SJCRH30 (cell line): ENCODE measurements around the gene DYSF. TPM values are rescaled to one million over a fixed set of nuclear protein-coding genes. Genes with fewer than 3 reads are reported as not detected.

Experiments
- DNase-seq, 2 experiments: peaks; one replicate each; pipeline ENCODE4 v3.0.0-alpha.2; 2015 to 2020
- H3K27ac ChIP-seq: fragments of 250-450 bp; sonication (Bioruptor Pico); 2 replicates; pipeline ENCODE4 v1.5.1; 2020; ENCODE audit warnings: mild to moderate bottlenecking, moderate library complexity
- H3K27me3 ChIP-seq: fragments of 250-450 bp; sonication (Bioruptor Pico); 2 replicates; pipeline ENCODE4 v1.5.1; 2020; ENCODE audit warnings: mild to moderate bottlenecking, moderate library complexity
- H3K36me3 ChIP-seq: fragments of 250-450 bp; sonication (Bioruptor Pico); 2 replicates; pipeline ENCODE4 v1.5.1; 2020; ENCODE audit warnings: mild to moderate bottlenecking, moderate library complexity
- H3K4me1 ChIP-seq: fragments of 250-450 bp; sonication (Bioruptor Pico); 2 replicates; pipeline ENCODE4 v1.5.1; 2020; ENCODE audit warnings: mild to moderate bottlenecking, moderate library complexity
- H3K4me3 ChIP-seq: fragments of 250-450 bp; sonication (Bioruptor Pico); 2 replicates; pipeline ENCODE4 v1.5.1; 2020; ENCODE audit warnings: mild to moderate bottlenecking, moderate library complexity
- H3K9me3 ChIP-seq: fragments of 250-450 bp; sonication (Bioruptor Pico); replicated peaks from 2 replicates; pipeline ENCODE4 v1.5.1; 2020; ENCODE audit warnings: mild to moderate bottlenecking, moderate library complexity
- total RNA-seq: library from RNA; depleted of rRNA; stranded (reverse); fragments of >200 nt; shearing (Covaris generic); gene quantifications from 2 replicates; pipeline ENCODE4 v1.2.3, GENCODE V29; 2014

The DYSF gene
- total RNA-seq, 1 experiment from 2014 or later = 15.2 TPM

- Histone ChIP-seq H3K9me3 (no peaks in the 10 kb centered on the region), H3K4me1 (no peaks in the 10 kb centered on the region), H3K36me3 (no peaks in the 10 kb centered on the region; the same call in 1 of the 2 replicates), H3K27me3 (no peaks in the 10 kb centered on the region), H3K4me3 (no peak overlapping the region), H3K27ac (no peak overlapping the region)
- peak; percentile 7 to 64 for DNase-seq
These were observed 156.6 kb downstream of the DYSF start for GRCh38 chr2:71609958-71610357.

DNA sequence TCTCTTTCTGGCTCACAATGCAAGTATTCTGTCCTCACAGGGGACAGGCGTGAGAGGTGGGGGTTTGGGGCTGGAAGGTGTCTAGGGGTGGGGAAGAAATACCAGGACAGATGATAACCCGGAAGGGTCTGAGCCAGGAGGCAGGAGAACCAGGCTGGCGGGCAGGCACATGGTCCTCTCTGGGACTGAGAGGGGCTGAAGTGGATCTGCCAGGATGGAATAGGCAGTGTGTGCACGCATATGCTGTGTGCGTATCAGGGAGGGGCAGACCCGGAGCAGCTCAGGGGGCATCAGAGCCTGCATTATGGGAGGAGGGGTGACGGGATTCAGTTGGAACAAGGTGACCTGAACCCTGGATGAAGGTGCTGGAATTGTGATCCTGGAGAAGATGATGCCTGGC is 157.3 kb downstream of the DYSF start:
- Histone ChIP-seq H3K9me3 (no peaks in the 10 kb centered on the region), H3K4me1 (no peaks in the 10 kb centered on the region), H3K4me3 (no peak overlapping the region), H3K27me3 (no peaks in the 10 kb centered on the region), H3K36me3 (no peaks in the 10 kb centered on the region; the same call in 1 of the 2 replicates), H3K27ac (no peak overlapping the region)
- DNase-seq = peak in 1 of 2 experiments; percentile 2

- H3K27ac ChIP-seq = no peak overlapping the region
- no peaks in the 10 kb centered on the region for H3K27me3 ChIP-seq
- no peaks in the 10 kb centered on the region for H3K9me3 ChIP-seq
- H3K4me1 ChIP-seq = no peaks in the 10 kb centered on the region
- DNase-seq = peak in 1 of 2 experiments; percentile 1
- H3K4me3 ChIP-seq = no peak overlapping the region
- H3K36me3 ChIP-seq = no peaks in the 10 kb centered on the region; the same call in 1 of the 2 replicates
These were observed 157.9 kb downstream of the DYSF start for GRCh38 chr2:71611247-71611646.

DNA sequence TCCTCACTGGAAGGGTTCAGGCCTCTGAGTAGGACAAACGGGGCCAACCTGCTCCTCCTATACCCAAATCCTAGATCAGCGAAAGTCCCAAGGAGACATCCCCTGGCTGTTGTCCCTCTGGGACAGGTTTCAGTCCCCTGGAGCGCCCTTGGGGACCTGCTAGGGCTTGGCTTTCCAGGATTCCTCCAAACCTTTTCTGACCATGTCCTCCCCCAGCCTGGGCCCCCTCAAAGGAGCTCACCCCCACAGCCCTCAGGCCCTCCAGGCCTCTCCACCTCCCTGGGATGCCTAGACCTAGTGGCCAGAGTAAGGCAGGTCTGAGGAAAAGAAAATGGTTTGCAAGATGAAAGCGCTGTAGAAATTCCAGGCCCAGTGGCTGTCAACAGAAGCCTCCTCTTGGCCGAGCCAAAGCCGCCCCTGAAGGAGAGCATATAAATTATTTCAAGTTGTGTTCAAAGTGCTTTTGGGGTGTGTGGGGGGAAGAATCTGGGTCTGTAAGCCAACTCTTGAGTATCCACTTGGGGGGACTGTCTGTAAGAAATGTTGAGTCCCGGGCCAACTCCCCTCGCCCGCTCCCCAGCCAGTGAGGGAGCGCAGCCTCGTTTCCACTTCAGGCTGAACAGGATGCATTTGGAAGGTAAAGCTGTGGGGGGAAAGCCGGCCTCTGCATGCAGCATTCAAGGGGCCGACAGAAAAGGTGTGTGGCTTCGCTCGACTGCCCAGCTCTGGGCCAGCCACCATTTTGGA is 158.6 kb downstream of the DYSF start:
- H3K4me1 ChIP-seq = no peaks in the 10 kb centered on the region
- peak in 1 of 2 experiments; percentile 1 for DNase-seq
- no peaks in the 10 kb centered on the region; the same call in 1 of the 2 replicates for H3K36me3 ChIP-seq
- H3K27me3 ChIP-seq = no peaks in the 10 kb centered on the region
- H3K27ac ChIP-seq = no peak overlapping the region
- no peak overlapping the region for H3K4me3 ChIP-seq
- no peaks in the 10 kb centered on the region for H3K9me3 ChIP-seq

DNA sequence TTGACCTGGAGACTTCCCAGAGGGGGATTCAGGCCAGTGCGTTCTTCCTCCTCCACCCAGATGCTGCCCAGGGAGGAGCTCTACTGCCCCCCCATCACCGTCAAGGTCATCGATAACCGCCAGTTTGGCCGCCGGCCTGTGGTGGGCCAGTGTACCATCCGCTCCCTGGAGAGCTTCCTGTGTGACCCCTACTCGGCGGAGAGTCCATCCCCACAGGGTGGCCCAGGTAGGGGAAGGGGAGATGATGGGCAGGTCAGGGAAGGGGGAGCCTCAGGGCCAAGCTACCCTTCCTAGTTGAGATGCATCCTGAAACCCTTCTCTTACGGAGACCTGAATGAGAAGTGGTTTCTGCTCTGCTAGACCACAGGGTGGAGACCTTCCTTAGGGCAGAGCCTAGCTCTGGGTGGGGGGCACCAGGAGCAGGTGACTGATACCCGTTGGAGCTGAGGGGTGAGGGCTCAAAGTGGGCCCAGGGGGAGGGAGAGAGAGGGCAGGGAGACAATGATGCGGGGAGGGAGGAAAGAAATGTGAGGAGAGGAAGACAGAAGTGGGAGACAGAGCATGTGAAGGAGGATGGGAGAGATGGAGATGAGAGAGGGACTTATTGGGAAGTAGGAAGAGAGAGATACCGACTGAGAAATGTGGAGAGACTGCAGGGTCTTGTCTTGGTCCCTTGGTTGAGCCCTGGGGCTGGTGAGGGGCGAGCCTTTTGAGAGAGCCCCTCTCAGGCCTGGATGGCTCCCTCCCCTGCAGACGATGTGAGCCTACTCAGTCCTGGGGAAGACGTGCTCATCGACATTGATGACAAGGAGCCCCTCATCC is 159.4 kb downstream of the DYSF start:
- peak in 1 of 2 experiments; percentile 1 for DNase-seq
- H3K4me1 ChIP-seq = no peaks in the 10 kb centered on the region
- H3K27ac ChIP-seq = no peak overlapping the region
- no peaks in the 10 kb centered on the region for H3K9me3 ChIP-seq
- H3K4me3 ChIP-seq = no peak overlapping the region
- H3K27me3 ChIP-seq = no peaks in the 10 kb centered on the region
- H3K36me3 ChIP-seq = no peaks in the 10 kb centered on the region; the same call in 1 of the 2 replicates

GRCh38 chr2:71613403-71613952 is 160.1 kb downstream of the DYSF start:
- H3K4me1 ChIP-seq = no peaks in the 10 kb centered on the region
- DNase-seq = no peak
- no peaks in the 10 kb centered on the region; the same call in 1 of the 2 replicates for H3K36me3 ChIP-seq
- H3K4me3 ChIP-seq = no peak overlapping the region
- no peak overlapping the region for H3K27ac ChIP-seq
- H3K9me3 ChIP-seq = no peaks in the 10 kb centered on the region
- H3K27me3 ChIP-seq = no peaks in the 10 kb centered on the region

DNA sequence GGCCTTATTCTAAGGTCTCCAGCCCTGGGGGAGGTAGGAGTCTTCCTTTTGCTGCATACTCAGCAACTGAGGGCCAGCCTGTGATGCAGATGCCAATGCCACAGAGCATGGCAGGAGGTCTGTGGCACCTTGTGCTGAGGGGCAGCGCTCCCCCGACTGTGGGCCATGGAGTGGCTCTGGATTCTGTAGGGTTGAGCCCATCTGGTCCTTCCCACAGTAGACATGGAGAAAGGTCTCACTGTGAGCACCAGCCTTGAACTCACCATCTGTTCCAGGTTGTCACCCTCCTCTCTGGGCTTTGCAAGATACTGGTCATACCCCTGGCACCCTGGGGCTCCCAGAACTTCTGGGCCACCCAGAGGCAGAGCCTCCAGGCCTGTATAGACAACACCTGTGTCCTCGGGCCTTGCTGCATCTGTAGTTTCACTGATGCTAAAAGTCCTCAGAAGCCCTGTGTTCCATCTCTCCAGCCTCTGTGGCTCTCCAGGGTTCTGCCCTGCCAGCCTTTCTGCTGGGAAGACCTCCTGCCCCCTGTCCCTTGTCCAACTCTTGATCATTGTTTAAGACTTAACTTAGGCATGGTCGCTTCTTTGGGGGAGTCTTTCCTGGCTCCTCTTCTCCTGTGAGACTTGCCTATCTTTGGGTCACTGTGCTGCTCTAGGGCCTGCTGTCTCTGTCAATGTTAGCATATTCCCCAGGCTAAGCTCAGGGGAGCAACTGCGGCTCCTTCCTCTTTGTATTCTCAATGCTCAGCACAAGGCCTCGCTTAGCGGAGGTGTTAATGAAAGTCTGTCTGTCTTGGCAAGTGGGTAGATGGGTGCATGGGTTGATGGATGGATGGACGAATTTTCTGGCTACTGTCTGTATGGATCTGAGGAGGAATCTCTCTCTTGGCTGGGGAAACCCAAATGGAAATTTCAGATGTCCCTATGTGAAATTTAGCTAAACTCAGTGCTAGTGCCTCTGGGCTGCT is 160.9 kb downstream of the DYSF start:
- Histone ChIP-seq H3K4me1 (no peaks in the 10 kb centered on the region), H3K27me3 (no peaks in the 10 kb centered on the region), H3K36me3 (no peaks in the 10 kb centered on the region; the same call in 1 of the 2 replicates), H3K27ac (no peak overlapping the region), H3K9me3 (no peaks in the 10 kb centered on the region), H3K4me3 (no peak overlapping the region)
- peak in 1 of 2 experiments; percentile 1 for DNase-seq

DNA sequence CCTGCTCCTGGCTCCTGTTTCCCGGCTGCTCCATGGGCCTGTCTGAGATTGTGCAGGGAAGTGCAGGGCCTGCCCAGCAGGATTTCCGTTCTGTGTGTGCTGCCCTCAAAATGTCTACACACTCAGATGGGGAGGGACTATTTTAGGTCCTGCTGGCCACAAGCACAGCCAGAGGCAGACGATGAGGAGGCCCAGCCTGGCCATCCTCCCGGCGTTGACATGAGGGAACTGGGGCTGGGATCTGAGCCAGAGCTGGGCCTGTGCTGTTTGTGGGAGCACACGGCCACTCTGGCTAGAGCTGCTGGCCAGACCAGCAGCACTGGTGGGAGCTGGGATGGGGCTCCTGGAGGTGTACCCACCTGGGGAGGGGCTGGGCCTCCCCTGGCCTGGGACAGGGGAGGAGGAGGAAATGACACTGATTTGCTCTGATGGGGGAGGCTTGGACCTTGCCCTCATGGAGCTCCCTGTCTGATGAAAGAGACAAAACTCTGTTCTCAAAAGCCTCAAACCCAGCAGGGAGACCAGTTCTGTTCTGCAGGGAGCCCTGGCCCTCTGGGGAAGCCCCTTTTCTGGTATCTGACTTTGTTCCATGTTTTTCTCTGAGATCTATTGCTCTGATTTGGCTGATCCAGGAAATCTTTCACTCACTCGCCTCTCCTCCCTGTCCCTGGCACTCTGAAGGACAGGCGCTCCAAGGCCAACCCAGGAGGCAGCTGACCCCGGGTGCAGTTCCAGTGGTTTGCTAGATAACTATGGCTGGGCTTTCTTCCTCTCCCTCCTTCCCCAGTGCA is 161.8 kb downstream of the DYSF start:
- Histone ChIP-seq H3K9me3 (no peaks in the 10 kb centered on the region), H3K27ac (no peak overlapping the region), H3K27me3 (no peaks in the 10 kb centered on the region), H3K4me1 (no peaks in the 10 kb centered on the region), H3K4me3 (no peak overlapping the region), H3K36me3 (no peaks in the 10 kb centered on the region; the same call in 1 of the 2 replicates)
- peak in 1 of 2 experiments; percentile 0 for DNase-seq

- H3K27ac ChIP-seq = no peak overlapping the region
- no peak overlapping the region for H3K4me3 ChIP-seq
- no peaks in the 10 kb centered on the region for H3K9me3 ChIP-seq
- DNase-seq = peak in 1 of 2 experiments; percentile 3
- H3K27me3 ChIP-seq = no peaks in the 10 kb centered on the region
- H3K4me1 ChIP-seq = no peaks in the 10 kb centered on the region
- no peaks in the 10 kb centered on the region; the same call in 1 of the 2 replicates for H3K36me3 ChIP-seq
These were observed 162.7 kb downstream of the DYSF start for GRCh38 chr2:71615767-71616730.

DNA sequence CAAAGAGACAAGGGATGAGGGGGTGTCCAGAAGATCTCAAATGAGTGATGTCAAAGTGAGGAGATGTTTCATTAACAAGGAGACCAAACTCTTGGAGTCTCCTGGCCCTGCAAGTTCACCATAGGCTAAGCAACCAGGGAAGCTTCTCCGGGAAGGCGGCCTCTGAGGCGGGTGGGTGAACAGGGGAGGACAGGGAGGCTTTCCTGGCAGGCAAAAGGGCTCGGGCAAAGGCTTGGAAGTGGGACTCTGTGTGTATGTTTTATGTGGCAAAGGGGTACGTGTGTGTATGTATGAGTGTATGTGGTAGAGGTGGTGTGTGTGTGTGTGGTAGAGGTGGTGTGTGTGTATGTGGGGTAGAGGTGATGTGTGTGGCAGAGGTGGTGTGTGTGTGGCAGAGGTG is 163.9 kb downstream of the DYSF start:
- Histone ChIP-seq H3K4me1 (no peaks in the 10 kb centered on the region), H3K4me3 (no peak overlapping the region), H3K36me3 (no peaks in the 10 kb centered on the region; the same call in 1 of the 2 replicates), H3K9me3 (no peaks in the 10 kb centered on the region), H3K27me3 (no peaks in the 10 kb centered on the region), H3K27ac (no peak overlapping the region)
- peak in 1 of 2 experiments; percentile 1 for DNase-seq

DNA sequence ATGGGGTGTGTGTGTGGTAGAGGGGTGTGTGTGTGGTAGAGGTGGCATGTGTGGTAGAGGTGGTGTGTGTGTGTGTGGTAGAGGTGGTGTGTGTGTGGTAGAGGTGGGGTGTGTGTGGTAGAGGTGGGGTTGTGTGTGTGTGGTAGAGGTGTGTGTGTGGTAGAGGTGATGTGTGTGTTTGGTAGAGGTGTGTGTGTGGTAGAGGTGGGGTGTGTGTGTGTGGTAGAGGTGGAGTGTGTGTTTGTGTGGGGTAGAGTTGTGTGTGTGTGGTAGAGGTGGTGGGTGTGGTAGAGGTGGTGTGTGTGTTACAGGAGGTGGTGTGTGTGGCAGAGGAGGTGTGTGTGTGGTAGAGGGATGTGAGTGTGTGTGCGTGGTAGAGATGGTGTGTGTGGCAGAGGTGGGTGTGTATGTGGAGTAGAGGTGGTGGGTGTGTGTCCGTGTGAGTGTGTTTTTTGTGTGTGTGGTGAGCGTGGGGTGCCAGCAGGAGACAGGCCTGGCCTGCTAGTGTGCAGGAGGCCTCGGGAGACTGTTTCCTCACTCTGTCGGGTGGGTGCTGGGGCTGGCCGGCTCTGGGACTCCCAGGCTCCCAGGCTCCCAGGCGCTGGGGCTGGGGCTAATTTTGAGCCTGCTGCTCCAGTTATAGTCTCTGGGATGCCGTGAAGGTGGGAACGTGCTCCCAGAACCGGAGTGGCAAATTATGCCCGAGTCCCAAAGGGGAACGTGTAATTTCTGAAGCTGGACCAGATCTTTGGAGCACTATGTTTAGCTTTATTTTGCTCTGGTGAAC is 165.2 kb downstream of the DYSF start:
- H3K27ac ChIP-seq = no peak overlapping the region
- no peaks in the 10 kb centered on the region for H3K4me1 ChIP-seq
- no peaks in the 10 kb centered on the region for H3K27me3 ChIP-seq
- H3K4me3 ChIP-seq = no peak overlapping the region
- H3K36me3 ChIP-seq = no peaks in the 10 kb centered on the region
- H3K9me3 ChIP-seq = no peaks in the 10 kb centered on the region
- peak; percentile 53 to 63 for DNase-seq

- H3K4me3 ChIP-seq = no peak overlapping the region
- peaks cover 1% of the 10 kb centered on the region; the same call in 1 of the 2 replicates for H3K36me3 ChIP-seq
- DNase-seq = peak in 1 of 2 experiments; percentile 9
- no peaks in the 10 kb centered on the region for H3K27me3 ChIP-seq
- H3K27ac ChIP-seq = no peak overlapping the region
- H3K4me1 ChIP-seq = no peaks in the 10 kb centered on the region
- H3K9me3 ChIP-seq = no peaks in the 10 kb centered on the region
These were observed 165.9 kb downstream of the DYSF start for GRCh38 chr2:71619230-71619741.
